ENCODE results near the gene ATP2C1. TPM values are rescaled to one million over a fixed set of nuclear protein-coding genes. Genes with fewer than 3 reads are reported as not detected.
"Not testable (repeated sequence)": the region's sequence is repeated elsewhere in the genome, so short reads cannot be mapped to it uniquely, and the experiment has no call there.

Gene ATP2C1
- polyA plus RNA-seq (ENCODE audit: insufficient read length in 4 of 4), result 100 to 1,000 TPM; 110 to 182 (median 145) TPM

DNA sequence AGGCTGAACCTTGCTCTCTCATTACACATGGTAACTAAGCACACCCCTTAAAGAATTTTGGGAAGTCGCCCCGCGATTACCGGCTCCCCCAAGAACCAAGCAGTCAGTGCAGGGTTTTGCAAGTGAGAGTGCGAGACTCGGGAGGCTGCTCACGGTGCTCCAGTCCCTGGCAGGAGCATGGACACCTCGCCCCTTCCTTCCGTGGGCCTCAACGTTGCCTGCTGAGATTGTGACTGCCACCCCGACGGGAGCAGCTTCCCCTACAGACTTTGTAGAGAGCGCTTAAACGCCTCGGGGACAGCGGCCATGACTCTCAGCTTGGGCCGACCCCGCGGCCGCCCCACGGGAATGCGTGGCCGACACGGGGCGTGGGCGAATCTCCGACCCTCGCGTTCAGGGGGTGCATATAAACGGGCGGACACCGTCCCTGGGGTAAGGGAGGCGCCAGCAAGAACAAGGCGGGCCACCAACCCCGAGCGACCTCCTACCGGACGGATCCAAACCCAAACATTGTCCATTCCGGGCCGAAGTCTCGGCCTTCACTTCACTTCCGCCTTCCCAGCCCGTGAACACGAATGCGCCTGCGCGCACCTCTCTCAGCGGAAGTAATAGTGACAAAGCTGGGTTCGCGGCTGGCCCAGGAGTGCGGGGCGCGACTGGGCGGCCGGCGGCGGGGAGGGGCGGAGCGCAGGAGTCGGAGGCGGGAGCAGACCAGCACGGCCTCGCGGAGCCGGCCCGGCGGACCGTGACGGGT is at the start of gene ATP2C1:
Gene ATP2C1 (plus strand): TSS at position 709 of the 754 bp plus-strand sequence. CDS start 686 bp downstream, outside the sequence.
- peak; percentile 88 to 92 (median 91) for DNase-seq (ENCODE audit: low read depth in 4 of 4, low spot score in 3 of 4)

DNA sequence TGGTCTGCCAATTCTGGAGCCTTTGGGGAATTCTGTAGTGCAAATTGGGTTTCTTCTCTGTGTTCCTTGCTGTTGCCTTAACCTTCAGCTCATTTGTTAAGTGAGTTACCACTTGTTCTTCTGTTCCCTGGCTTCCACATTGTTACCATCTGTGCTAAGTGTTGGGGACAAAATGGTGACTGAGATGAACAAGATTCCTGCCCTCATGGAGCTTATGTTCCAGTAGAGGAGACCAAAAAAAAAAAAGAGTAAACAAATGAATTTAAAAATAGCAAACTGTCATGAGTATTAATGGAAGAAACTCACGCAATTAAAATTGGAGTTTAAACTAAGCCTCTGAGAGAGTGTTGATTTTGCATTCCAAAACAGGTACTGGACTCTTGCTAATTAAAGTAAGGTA is 49.4 kb upstream of the ATP2C1 start:
- DNase-seq (ENCODE audit: low read depth in 4 of 4, low spot score in 3 of 4), result no peak

GRCh38 chr3:130846181-130846580 is 47.7 kb upstream of the ATP2C1 start:
- DNase-seq (ENCODE audit: low read depth in 4 of 4, low spot score in 3 of 4), result no peak

DNA sequence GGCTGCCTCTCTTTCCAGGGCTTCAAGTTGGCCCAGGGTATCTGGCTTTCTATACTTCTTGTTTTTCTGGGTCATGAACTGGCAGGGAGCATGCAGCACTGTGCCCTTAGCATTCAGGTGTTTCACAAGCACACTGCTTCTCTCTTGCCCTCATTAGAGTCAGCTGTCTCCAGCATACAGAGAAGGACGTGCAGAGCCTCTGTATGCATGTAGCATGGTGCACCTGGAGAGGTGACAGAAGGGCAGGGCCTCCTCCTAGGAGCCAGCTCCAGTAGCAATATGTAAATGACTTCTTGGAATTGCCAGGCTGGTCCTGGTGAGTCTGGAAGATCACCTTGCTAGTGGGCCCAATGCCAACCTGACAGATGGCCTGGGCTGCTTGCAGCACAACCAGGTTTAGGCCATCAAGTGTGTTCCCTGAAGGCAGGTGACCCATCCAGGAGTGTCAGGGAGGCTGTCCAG is 44.8 kb upstream of the ATP2C1 start:
- no peak for DNase-seq (ENCODE audit: low read depth in 4 of 4, low spot score in 3 of 4)

- DNase-seq (ENCODE audit: low read depth in 4 of 4, low spot score in 3 of 4), result no peak
Measured at GRCh38 chr3:130850044-130850797, 43.7 kb upstream of the ATP2C1 start.

DNA sequence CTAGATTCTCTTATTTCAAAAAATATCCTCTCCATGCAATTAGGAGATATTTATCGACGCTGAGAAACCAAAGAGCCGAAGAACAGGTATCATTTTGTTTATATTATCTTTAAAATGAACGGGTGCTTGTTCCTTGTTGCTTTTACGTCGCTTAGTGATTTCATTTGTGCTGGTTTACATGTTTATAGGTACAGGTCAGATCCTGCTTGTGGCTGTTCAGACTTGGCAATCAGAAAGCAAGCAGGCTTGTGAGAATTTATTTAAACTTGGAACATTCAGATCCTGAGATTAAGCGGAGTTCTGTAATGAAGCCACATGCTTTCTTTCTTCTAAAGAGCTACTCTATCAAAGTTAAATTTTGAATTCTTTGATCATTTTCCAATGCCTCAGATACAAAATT is 43.0 kb upstream of the ATP2C1 start:
- DNase-seq (ENCODE audit: low read depth in 4 of 4, low spot score in 3 of 4), result no peak

GRCh38 chr3:130851277-130851676 is 42.6 kb upstream of the ATP2C1 start:
- no peak for DNase-seq (ENCODE audit: low read depth in 4 of 4, low spot score in 3 of 4)

DNA sequence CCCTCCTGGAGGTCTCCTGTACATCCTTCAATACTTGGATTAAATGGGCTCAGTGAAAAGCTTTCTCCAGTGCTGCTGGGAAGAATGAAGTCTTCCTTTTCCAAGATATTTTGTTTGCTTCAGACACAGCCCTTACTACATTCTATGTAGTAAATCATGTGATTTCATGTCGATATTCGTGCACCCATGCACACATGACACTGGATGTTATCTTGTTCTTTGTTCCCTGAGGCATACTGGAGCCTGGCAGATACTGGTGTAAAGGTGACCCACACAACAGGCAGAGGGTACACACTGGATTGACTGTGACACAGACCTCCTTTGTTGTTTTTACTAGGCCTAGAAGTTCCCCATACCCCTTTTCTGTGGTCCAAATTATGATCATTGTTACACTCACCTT is 40.3 kb upstream of the ATP2C1 start:
- no peak for DNase-seq (ENCODE audit: low read depth in 4 of 4, low spot score in 3 of 4)

GRCh38 chr3:130854208-130854864 is 39.5 kb upstream of the ATP2C1 start:
- no peak for DNase-seq (ENCODE audit: low read depth in 4 of 4, low spot score in 3 of 4)

- DNase-seq (ENCODE audit: low read depth in 4 of 4, low spot score in 3 of 4), result no peak
Measured at GRCh38 chr3:130857336-130858026, 36.4 kb upstream of the ATP2C1 start.

- not testable (repeated sequence) for DNase-seq (ENCODE audit: low read depth in 4 of 4, low spot score in 3 of 4)
Measured at GRCh38 chr3:130862130-130862529, 31.8 kb upstream of the ATP2C1 start.

- DNase-seq (ENCODE audit: low read depth in 4 of 4, low spot score in 3 of 4), result no peak
Measured at GRCh38 chr3:130865489-130865888, 28.4 kb upstream of the ATP2C1 start.

- no peak for DNase-seq (ENCODE audit: low read depth in 4 of 4, low spot score in 3 of 4)
Measured at GRCh38 chr3:130866327-130866726, 27.6 kb upstream of the ATP2C1 start.

- no peak for DNase-seq (ENCODE audit: low read depth in 4 of 4, low spot score in 3 of 4)
Measured at GRCh38 chr3:130870423-130870822, 23.5 kb upstream of the ATP2C1 start.

DNA sequence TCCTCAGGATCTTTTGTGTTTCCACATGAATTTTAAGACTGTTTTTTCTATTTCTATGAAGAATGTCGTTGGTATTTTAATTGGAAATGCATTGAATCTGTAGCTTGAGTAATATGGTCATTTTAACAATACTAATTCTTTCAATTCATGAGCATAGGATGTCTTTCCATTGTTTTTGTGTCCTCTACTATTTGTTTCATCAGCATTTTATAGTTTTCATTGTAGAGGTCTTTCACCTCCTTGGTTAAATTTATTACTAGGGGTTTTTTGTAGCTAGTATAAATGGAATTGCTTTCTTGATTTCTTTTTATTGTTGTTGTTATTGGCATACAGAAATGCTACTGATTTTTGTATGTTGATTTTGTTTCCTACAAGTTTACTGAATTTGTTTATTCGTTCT is 17.3 kb upstream of the ATP2C1 start:
- no peak for DNase-seq (ENCODE audit: low read depth in 4 of 4, low spot score in 3 of 4)

DNA sequence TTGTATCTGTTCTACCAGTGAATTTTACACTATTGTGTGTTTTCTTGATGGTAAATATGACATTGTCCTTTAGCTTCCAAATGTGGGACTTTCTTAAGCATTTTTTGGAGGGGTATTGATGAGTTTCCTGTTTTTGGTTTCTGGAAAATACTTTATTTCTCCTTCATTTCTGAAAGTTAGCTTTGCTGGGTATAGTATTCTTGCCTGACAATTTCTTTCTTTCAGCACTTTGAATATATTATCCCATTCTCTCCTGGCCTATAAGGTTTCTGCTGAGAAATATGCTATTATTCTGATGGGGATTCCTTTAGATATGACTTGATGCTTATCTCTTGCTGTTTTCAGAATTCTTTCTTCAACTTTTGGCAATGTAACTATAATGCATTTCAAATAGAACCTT is 15.4 kb upstream of the ATP2C1 start:
- no peak for DNase-seq (ENCODE audit: low read depth in 4 of 4, low spot score in 3 of 4)

GRCh38 chr3:130889416-130889946 is 4.4 kb upstream of the ATP2C1 start:
- no peak for DNase-seq (ENCODE audit: low read depth in 4 of 4, low spot score in 3 of 4)

DNA sequence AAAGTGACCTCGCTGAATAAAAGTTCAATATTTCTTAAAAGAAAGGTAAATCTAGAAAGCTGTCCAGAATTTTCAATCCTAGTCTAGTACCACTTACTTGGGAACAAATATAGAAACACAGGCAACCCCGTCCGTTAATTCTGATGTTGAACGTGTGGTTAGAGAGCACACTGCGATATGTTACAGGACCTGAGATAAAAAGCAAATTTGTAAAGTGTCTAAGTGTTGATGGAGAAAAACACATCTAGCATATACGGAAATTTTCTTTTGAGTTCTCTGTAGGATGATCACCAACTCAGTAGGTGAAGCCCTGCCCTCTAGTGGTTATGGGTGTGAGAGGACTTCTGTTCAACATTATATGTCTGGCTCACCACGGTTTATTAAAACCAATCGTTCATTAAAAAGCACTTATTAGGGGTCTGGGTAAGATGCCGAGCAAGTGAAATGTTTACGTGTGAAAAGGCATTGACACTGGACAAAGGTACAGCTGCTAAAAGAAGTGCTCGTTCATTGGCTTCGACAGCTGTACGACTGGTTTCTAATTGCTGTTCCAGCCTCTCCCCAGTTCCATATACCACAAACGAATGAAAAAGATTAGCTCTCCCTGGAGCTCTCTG is 1.0 kb upstream of the ATP2C1 start:
- peak; percentile 72 to 80 (median 76) for DNase-seq (ENCODE audit: low read depth in 4 of 4, low spot score in 3 of 4)

DNA sequence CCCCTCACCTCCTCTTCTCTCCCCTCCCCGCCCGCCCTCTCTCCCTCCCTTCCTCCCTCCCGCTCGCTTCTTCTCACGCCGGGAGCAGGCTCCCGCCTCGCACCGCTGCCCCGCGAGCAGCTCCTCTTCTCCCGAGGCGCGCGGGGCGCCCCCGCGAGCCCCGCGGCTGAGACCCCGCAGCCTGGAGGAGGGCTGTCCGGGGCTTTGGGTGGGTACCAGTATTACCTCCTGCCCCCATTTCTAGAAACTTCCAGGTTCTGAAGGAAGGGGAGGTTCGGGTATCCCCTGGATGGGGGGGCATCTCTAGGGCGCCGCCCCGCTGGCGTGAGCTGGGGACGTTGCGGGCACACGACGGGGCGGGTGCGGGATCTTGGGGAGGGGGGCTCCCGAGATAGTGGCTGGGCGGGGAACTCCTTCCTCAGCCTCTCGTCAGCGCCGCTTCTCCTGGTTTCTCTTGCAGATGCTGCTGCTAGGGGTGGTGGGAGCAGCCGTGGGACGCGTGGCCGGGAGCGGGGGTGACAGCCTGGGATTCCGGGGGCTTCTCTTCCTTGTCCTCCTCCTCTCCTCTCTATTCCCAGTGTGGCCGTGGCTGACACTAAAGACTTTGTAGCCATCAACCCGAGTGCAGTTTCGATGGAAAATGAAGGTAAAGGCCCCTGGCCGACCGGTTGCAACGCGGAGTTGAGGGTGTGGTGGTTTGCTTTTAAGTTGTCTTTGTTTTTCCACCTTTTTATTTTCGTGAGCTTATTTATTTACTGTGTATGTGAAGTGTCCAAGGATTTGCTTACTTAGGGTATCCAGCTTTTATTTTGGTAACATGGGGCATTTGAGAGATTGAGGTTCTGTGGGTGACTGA is 474 bp downstream of the ATP2C1 start:
- no peak for DNase-seq (ENCODE audit: low read depth in 4 of 4, low spot score in 3 of 4)

All from left renal pelvis (tissue), 4 donors.